GM18520 (cell line): ENCODE measurements around the gene CDH3.

Experiments used
- ATAC-seq: cut with Tn5 transposase; IDR thresholded peaks from one replicate; pipeline ENCODE4 v1.9.1; 2021; ENCODE audit not compliant: unreplicated experiment

CDH3 gene

DNA sequence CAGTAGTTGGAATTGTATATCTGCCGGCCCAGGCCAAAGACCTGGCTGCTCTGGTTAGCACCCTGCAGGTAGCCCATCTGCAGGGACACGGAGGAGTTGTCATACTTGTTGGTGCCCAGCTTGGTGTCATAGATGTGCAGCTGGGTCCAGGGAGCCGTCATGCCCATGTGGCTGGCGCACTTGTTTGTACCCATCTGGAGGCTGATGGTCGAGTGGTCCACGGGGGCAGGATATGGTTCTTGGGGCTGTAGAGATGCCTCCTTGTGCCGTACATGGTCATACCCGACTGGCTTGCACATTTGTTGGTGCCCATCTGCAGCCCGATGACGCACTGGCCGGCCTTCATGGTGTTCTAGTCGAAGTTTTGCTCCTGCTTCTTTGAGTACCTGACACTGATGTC, 6.0 kb downstream of the CDH3 start:
- ATAC-seq = no peak

DNA sequence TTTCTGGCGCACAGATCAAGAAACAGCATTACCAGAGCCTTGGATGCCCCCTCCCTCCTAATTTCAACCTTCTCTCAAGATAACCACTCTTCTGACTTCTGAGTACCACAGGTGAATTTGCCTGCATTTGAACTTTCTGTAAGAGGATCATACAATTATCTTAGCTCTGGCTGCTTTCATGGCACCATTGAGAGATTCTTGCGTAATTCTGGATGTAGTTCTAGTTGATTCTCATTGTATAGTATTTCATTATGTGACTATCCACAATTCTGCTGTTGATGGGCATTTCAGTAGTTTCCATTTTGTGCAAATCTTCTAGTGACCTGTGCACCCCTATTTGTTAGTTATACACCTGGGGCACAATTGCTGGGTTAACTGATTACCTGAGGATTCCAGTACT, 7.5 kb downstream of the CDH3 start:
- ATAC-seq = no peak

DNA sequence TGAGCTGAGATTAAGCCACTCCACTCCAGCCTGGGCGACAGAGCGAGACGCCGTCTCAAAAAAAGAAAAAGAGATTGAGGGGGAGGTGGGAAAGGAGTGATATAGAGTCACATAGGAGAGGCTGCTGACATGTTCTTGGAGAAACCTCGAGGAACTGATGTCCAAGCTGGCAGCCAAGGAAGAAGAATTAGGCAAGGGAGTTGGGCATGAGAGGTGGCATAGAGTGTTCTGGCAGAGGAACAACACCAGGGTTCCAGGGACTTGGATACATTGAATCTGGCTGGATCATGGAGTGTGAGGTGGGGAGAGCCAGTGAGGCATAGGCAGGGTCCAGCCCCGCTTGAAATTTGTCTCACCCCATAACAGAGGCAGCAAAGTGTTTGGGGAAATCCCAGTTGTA, 10.7 kb downstream of the CDH3 start:
- ATAC-seq = no peak

DNA sequence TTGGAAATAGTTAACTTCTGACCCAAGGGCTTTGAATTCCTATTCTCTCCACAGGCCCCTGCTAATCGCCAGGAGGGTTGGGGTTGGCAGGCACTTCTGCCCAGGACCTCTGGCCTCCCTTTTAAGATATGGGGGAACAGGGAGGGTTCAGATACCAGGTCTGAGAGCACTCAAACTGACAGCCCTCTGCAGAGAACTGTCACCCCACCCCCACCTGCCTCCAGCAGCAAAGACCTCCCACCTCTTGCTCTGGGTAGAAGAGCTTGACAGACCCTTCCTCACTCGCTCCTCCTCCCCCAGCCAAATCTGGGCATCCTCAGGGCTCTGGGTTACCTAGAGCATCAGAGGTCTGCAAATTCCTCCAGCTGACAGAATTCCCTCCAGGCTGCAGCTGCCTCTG, 11.6 kb downstream of the CDH3 start:
- no peak for ATAC-seq

DNA sequence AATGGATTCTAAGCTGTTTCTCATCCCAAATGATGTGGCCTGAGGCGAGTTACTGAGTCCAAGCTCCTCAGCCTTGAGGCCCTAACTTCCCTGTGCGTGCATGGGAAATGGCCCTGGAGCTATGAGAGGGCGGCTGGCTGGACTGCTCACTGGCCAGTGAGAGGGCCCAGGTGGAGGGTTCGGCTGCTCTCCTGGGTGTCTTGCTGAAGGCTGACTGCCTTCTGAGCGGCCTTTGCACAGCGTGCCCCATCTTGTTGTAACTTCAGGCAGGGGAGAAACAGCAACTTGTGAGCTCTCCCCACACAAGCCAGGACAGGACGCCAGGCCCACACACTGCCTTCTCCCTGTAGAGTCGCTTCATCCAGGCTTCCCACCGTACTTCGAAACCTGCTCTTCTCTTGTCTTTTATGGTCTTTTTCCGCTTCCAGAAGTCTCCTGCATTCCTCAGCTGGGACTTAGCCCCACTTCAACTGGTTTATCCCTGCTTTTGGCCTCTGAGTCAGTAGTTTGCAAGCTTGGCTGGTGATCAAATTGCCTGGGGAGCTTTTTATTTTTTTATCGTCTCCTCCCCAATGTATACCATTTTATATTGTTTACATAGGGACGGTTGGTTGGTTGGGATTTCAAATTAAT, 13.3 kb downstream of the CDH3 start:
- ATAC-seq = no peak

DNA sequence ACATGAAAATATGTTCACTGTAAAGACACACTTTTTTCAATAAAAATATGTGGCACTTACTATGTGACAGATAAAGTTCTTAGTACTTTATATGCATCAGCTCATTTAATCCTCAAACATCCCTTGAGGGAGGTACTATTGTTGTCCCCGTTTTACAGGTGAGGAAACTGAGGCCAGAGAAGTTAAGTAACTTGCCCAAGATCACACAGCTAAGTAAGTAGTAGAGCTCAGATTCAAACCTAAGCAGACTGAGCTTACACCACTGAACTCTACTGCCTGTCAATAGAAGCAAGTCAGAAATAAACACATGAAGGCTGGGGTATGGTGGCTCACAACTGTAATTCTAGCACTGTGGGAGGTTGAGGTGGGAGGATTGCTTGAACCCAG, 13.9 kb downstream of the CDH3 start:
- no peak for ATAC-seq

DNA sequence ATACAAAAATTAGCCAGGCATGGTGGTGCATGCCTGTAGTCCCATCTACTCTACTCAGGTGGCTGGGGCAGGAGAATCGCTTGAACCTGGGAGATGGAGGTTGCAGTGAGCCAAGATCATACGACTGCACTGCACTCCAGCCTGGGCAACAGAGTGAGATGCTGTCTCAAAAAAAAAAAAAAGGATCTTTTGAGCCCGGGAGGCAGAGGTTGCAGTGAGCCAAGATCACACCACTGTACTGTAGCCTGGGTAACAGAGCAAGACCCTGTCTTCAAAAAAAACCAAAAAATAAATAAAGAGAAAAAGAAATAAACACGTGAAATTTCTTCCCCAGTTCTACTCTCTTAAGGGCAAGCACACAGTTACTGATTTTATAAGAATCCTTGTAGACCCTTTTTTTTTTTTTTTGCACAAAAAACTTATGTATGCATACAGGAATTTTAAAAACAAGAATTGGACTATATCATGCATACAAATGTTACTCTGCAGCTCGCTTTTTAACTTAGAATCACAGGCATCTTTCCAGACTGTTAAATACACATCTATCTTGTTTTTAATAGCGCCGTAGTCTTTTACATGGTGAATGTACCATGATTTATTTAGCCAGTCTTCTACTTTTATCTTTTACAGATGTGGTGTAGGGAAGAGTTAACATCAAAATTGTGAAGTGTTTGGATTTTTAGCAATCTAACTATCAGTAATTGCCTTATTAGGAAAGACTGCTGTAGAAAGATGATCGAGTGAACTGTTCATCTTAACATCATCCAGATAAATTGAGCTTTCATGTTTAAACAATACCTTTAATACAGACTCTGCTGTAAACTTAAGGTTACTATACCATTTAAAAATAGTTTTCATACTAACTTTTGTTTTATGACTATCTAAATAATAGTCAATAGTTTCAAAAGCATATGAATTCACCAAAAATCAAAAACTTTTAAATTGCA, 14.6 kb downstream of the CDH3 start:
- ATAC-seq = no peak

DNA sequence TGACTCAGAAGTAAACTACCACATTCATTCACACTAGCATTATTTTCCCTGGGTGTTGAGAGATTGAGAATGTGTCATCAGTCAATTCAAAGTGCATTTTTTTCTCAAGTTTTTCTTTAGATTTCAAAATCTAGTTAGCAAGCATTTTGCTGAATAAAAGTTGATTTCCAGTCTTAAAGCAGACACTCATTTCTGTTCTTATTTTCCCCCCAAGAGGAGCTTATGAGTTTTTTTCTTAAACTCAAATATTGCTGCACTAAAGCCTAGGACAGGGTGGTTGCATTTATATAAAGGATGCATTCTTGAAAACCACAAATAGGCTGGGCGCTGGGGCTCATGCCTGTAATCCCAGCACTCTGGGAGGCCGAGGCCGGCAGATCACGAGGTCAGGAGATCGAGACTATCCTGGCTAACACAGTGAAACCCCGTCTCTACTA, 15.3 kb downstream of the CDH3 start:
- no peak for ATAC-seq

DNA sequence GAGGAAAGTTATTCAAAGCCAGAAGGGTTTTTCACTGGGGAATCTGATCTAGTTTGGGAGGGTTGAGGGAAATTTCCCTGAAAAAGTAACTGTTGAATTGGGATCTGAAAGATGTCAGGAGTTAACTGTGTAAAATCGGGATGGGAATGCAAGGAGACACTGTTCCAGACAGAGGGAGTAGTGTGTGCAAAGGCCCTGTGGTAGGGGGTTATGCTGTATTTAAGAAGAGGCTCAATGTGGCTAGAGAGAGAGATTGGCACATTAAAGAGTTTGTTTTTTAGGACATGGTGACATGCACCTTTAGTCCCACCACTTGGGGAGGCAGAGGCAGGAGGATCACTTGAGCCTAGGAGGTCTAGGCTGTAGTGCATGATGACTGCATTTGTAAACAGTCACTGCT, 16.9 kb downstream of the CDH3 start:
- ATAC-seq = no peak

DNA sequence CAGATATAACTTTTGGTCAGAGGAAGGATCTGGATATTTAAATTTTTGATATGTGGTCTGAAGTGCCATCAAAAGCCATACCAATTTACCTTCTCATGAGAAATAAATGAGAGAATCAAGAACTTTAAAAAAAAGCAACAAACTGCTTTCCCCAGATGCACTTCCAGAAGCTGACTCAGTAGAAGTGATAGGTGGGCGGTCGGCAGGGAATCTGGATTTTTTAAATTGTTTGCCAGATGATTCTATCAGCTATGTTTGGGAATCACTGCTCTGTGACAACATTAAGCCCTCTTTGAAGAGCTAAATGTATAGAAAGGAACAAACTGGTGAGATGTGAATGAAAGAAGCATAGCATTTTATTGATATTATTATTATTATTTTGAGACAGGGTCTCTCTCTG, 19.2 kb downstream of the CDH3 start:
- ATAC-seq = no peak

DNA sequence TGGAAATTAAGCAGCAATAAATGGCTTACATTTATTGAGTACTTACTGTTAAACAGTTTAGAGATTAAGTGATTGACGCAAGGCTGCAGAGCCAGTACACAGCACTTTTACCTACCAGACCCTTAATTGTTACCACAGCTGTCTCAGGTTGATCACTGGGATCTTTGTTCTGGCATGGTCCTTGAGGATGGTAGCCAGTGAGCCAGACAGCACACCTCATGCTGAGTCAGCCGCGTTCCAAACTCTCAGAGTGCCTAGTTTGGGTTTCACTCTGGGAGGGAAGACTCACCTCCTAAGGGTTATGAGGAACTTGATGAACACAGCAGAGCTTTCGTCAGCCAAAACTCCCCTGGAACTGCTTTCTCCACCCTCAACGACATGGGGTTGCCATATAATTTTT, 20.4 kb downstream of the CDH3 start:
- ATAC-seq = no peak

DNA sequence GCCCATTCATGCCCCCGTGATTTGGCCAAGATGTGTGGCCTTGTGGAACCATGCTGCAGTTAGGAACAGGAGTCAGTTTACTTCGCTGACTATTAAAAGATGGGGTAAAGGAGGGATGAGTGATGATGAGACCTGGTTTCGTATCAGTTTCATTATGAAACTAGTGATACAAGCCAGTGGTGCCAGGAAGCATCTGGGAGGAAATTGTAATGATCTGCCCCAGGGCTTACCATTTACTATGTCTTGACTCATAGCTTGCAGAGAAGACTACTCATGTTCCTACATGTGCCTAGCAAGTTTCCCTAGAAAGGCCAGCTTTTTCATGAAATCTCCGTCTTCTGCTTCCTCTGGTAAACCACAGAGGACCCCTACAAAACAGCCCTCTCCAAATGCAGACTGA, 23.2 kb downstream of the CDH3 start:
- no peak for ATAC-seq

DNA sequence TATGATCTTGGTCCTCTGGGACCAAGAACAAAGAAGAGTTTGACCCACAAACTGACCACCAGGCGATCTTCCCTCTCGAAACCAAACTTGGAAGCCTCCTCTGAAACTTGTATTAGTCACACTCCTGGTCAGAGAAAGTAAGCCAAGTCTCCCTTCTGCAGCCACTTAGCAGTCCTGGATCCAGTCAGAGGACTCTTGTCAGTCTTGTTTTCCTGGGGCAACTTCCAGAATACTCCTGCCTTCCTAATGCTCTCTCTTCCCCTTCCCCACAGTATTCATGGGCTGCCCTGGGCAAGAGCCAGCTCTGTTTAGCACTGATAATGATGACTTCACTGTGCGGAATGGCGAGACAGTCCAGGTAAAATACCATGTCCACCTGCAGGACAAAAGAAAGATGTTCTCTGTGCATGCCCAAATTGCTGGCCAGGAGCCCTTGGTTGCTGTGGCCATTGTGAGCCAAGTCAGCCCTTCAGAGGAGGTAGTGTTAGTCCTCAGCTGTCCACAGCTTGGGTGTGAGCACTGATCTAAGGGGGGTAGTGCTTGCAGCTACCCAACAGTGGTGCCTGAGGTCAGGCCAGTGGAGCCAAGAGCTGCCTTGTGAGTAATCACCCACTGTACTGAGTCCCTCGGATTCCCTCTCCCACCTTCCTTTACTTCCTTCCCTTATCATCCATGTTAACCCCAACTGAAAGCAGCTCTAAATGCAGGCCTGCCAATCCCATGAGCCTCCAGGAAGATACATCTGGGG, 31.2 kb downstream of the CDH3 start:
- no peak for ATAC-seq

DNA sequence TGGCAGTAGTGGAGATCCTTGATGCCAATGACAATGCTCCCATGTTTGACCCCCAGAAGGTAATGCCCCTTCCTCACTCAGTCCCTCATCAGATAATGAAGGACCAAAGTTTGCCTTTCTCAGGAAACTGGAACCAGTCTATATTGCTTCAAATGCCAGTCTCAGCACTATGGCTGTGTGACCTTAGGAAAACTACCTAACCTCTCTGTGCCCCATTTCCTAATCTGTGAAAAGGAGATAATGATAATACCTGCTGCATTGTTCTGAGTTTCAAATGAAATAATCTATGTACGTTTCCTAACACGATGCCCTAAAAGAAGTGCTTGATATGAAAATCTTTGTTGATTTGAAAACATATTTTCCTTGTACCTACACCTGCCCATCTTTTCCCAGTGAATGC, 35.9 kb downstream of the CDH3 start:
- ATAC-seq = no peak

DNA sequence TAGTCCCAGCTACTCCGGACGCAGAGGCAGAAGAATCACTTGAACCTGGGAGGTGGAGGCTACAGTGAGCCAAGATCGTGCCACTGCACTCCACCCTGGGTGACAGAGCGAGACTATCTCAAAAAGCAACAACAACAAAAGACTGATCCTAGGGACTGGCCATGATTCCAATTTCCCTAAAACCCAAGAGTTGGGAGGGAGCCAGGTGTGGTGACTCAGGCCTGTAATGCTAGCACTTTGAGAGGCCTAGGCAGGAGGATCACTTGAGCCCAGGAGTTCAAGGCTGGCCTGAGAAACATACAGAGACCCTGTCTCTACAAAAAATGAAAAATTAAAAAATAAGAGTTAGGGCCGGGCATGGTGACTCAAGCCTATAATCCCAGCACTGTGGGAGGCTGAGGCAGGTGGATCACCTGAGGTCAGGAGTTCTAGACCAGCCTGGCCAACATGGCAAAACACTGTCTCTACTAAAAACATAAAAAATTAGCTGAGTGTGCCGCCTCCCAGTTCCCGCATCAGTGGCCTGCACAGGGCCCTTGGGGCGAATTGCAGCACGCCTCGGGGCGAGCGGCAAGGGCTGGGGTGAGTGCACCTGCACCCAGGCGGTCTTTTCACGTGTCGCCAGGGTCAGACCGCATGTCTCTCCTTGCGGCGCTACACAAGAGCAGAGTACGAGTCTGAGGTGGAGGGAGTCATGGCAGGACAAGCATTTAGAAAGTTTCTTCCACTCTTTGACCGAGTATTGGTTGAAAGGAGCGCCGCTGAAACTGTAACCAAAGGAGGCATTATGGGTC, 40.8 kb downstream of the CDH3 start:
- no peak for ATAC-seq

DNA sequence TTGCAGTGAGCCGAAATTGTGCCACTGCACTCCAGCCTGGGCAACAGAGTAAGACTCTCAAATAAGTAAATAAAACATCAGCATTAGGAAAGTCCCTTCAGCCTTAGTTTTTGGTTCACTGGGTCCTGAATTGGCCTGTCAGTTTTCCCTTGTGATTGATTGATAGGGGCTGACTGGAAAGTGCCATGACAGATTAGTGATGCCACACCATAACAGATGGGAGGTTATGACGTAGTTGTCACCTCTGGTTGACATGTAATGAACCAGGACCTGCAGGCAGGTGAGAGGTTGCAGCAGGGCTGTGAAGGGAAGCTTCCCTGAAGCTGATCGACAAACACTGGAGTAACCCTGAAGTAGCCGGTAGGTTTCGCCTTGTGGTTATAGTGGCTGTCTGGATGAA, 41.8 kb downstream of the CDH3 start:
- no peak for ATAC-seq

DNA sequence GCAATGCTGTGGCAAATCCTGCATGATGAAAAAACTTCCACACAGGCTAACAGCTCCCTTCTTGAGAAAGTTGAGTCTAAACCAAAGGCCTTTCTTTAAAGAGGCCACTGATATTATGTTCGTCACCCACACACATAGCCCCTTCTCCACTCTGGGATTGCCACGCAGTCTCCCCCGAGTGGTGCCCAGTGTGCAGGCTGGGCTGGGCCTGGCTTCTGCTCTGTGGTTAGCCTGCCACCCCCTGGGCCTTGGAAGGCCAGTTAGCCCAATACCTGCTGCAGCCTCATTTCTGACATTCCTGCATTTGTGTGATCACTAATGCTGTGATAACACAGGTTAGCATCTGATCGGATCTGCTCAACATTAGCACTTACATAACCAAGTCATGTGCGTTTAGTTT, 44.8 kb downstream of the CDH3 start:
- no peak for ATAC-seq

DNA sequence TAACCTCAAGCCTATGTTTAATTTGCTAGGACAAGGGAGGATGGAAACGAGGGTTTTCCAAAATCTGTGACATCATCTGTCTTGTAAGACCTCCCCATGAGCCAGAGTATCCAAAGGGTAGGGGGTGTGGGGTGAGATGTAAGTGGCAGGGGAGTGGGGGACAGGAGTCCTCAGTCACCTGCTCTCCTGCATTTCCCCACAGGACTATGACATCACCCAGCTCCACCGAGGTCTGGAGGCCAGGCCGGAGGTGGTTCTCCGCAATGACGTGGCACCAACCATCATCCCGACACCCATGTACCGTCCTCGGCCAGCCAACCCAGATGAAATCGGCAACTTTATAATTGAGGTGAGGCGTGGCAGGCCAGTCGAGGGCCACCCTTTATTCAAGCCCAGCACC, 50.5 kb downstream of the CDH3 start:
- no peak for ATAC-seq

DNA sequence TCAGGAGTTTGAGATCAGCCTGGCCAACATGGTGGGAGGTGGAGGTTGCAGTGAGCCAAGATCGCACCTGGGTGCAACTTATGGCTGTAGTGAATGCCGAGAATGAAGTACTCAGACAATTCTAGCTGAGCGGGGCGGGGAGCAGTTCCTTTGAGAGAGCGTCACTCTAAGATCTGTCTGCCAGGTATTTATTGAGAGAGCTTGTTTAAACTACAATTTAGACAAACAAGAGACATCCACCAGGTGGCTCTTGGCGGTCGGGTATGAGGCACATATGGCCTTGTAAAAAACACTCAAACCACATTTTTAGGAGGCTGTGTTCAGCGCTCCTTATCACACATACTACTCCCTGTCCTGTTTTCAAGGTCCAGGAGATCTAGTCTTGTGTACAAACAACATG, 51.4 kb downstream of the CDH3 start:
- ATAC-seq = no peak

DNA sequence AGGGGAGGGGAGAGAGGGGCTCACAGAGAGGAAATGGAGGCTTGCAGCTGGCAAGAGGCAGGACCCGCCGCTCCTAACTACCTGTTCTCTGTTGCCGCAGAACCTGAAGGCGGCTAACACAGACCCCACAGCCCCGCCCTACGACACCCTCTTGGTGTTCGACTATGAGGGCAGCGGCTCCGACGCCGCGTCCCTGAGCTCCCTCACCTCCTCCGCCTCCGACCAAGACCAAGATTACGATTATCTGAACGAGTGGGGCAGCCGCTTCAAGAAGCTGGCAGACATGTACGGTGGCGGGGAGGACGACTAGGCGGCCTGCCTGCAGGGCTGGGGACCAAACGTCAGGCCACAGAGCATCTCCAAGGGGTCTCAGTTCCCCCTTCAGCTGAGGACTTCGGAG, 53.0 kb downstream of the CDH3 start:
- no peak for ATAC-seq

DNA sequence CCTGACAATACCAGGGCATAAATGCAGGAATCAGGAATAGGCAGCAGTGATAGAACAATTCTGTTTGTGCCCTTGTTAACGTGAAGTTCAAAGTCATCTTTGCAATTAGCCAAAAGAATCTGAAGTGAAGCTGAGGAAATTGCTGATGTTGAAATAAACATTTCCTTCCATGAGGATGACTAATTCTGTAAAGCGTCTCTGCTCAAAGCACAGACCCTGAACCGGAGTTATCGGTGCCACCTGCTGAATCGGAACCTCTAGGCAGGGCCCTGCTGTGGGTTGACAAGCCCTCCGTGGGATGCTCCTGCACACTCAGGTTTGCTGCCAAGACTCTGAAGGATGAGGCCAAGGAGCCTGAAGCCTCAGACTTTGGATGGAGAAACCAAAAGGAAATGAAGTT, 55.0 kb downstream of the CDH3 start:
- ATAC-seq = no peak
